ENCODE measurements around the gene PCDH18.

PCDH18 gene

GRCh38 chr4:137531986-137532868 is at the start of gene PCDH18:
PCDH18 (minus strand) TSS chr4:137532494; CDS start chr4:137532088, 406 bp downstream.
- no peaks in the 10 kb centered on the region for H3K27me3 ChIP-seq (ENCODE audit: control insufficient read depth, insufficient read depth, low read length)
- H3K36me3 ChIP-seq (ENCODE audit: control insufficient read depth, insufficient read depth, low read length), result no peaks in the 10 kb centered on the region
- H3K4me3 ChIP-seq (ENCODE audit: low read length), result peak within 1 kb of the TSS; percentile 33
- peak within 1 kb of the TSS; percentile 16 for H3K9ac ChIP-seq (ENCODE audit: low read length)
- H3K9me3 ChIP-seq (ENCODE audit: control insufficient read depth, low read length), result no peaks in the 10 kb centered on the region
- no peaks in the 10 kb centered on the region for H3K4me1 ChIP-seq (ENCODE audit: control insufficient read depth, insufficient read depth, low read length)

GRCh38 chr4:137576446-137576845 is 44.2 kb upstream of the PCDH18 start:
- H3K9ac ChIP-seq (ENCODE audit: low read length), result no peak overlapping the region
- H3K4me1 ChIP-seq (ENCODE audit: control insufficient read depth, insufficient read depth, low read length), result no peaks in the 10 kb centered on the region
- H3K4me3 ChIP-seq (ENCODE audit: low read length), result no peak overlapping the region
- no peaks in the 10 kb centered on the region for H3K27me3 ChIP-seq (ENCODE audit: control insufficient read depth, insufficient read depth, low read length)
- H3K9me3 ChIP-seq (ENCODE audit: control insufficient read depth, low read length), result no peaks in the 10 kb centered on the region
- H3K36me3 ChIP-seq (ENCODE audit: control insufficient read depth, insufficient read depth, low read length), result no peaks in the 10 kb centered on the region

- no peaks in the 10 kb centered on the region for H3K27me3 ChIP-seq (ENCODE audit: control insufficient read depth, insufficient read depth, low read length)
- no peaks in the 10 kb centered on the region for H3K9me3 ChIP-seq (ENCODE audit: control insufficient read depth, low read length)
- no peak overlapping the region for H3K9ac ChIP-seq (ENCODE audit: low read length)
- no peaks in the 10 kb centered on the region for H3K4me1 ChIP-seq (ENCODE audit: control insufficient read depth, insufficient read depth, low read length)
- H3K36me3 ChIP-seq (ENCODE audit: control insufficient read depth, insufficient read depth, low read length), result no peaks in the 10 kb centered on the region
- no peak overlapping the region for H3K4me3 ChIP-seq (ENCODE audit: low read length)
These were observed 40.4 kb upstream of the PCDH18 start for GRCh38 chr4:137572647-137573046.

- no peak overlapping the region for H3K4me3 ChIP-seq (ENCODE audit: low read length)
- no peaks in the 10 kb centered on the region for H3K27me3 ChIP-seq (ENCODE audit: control insufficient read depth, insufficient read depth, low read length)
- H3K9me3 ChIP-seq (ENCODE audit: control insufficient read depth, low read length), result no peaks in the 10 kb centered on the region
- H3K9ac ChIP-seq (ENCODE audit: low read length), result no peak overlapping the region
- H3K36me3 ChIP-seq (ENCODE audit: control insufficient read depth, insufficient read depth, low read length), result no peaks in the 10 kb centered on the region
- H3K4me1 ChIP-seq (ENCODE audit: control insufficient read depth, insufficient read depth, low read length), result no peaks in the 10 kb centered on the region
These were observed 39.9 kb upstream of the PCDH18 start for GRCh38 chr4:137572163-137572562.

GRCh38 chr4:137559801-137560200 is 27.5 kb upstream of the PCDH18 start:
- Histone ChIP-seq H3K4me1 (ENCODE audit: control insufficient read depth, insufficient read depth, low read length) (no peaks in the 10 kb centered on the region), H3K27me3 (ENCODE audit: control insufficient read depth, insufficient read depth, low read length) (no peaks in the 10 kb centered on the region), H3K9me3 (ENCODE audit: control insufficient read depth, low read length) (no peaks in the 10 kb centered on the region), H3K36me3 (ENCODE audit: control insufficient read depth, insufficient read depth, low read length) (no peaks in the 10 kb centered on the region), H3K9ac (ENCODE audit: low read length) (no peak overlapping the region), H3K4me3 (ENCODE audit: low read length) (no peak overlapping the region)

- no peak overlapping the region for H3K4me3 ChIP-seq (ENCODE audit: low read length)
- H3K9me3 ChIP-seq (ENCODE audit: control insufficient read depth, low read length), result no peaks in the 10 kb centered on the region
- H3K9ac ChIP-seq (ENCODE audit: low read length), result no peak overlapping the region
- no peaks in the 10 kb centered on the region for H3K4me1 ChIP-seq (ENCODE audit: control insufficient read depth, insufficient read depth, low read length)
- H3K36me3 ChIP-seq (ENCODE audit: control insufficient read depth, insufficient read depth, low read length), result no peaks in the 10 kb centered on the region
- H3K27me3 ChIP-seq (ENCODE audit: control insufficient read depth, insufficient read depth, low read length), result no peaks in the 10 kb centered on the region
These were observed 26.7 kb upstream of the PCDH18 start for GRCh38 chr4:137558951-137559350.

GRCh38 chr4:137545461-137545861 is 13.2 kb upstream of the PCDH18 start:
- Histone ChIP-seq H3K36me3 (ENCODE audit: control insufficient read depth, insufficient read depth, low read length) (no peaks in the 10 kb centered on the region), H3K9ac (ENCODE audit: low read length) (no peak overlapping the region), H3K27me3 (ENCODE audit: control insufficient read depth, insufficient read depth, low read length) (no peaks in the 10 kb centered on the region), H3K4me3 (ENCODE audit: low read length) (no peak overlapping the region), H3K9me3 (ENCODE audit: control insufficient read depth, low read length) (no peaks in the 10 kb centered on the region), H3K4me1 (ENCODE audit: control insufficient read depth, insufficient read depth, low read length) (no peaks in the 10 kb centered on the region)

- H3K9ac ChIP-seq (ENCODE audit: low read length), result no peak overlapping the region
These were observed 11.4 kb upstream of the PCDH18 start for GRCh38 chr4:137543648-137544047.

GRCh38 chr4:137543198-137543597 is 10.9 kb upstream of the PCDH18 start:
- H3K9me3 ChIP-seq (ENCODE audit: control insufficient read depth, low read length), result no peaks in the 10 kb centered on the region
- no peaks in the 10 kb centered on the region for H3K27me3 ChIP-seq (ENCODE audit: control insufficient read depth, insufficient read depth, low read length)
- H3K9ac ChIP-seq (ENCODE audit: low read length), result no peak overlapping the region
- H3K4me1 ChIP-seq (ENCODE audit: control insufficient read depth, insufficient read depth, low read length), result no peaks in the 10 kb centered on the region
- H3K4me3 ChIP-seq (ENCODE audit: low read length), result no peak overlapping the region
- no peaks in the 10 kb centered on the region for H3K36me3 ChIP-seq (ENCODE audit: control insufficient read depth, insufficient read depth, low read length)

More at GRCh38 chr4:137543648-137544047, 11.4 kb upstream of the PCDH18 start:
- Histone ChIP-seq H3K27me3 (ENCODE audit: control insufficient read depth, insufficient read depth, low read length) (no peaks in the 10 kb centered on the region), H3K9me3 (ENCODE audit: control insufficient read depth, low read length) (no peaks in the 10 kb centered on the region), H3K4me1 (ENCODE audit: control insufficient read depth, insufficient read depth, low read length) (no peaks in the 10 kb centered on the region), H3K4me3 (ENCODE audit: low read length) (no peak overlapping the region), H3K36me3 (ENCODE audit: control insufficient read depth, insufficient read depth, low read length) (no peaks in the 10 kb centered on the region)

- Histone ChIP-seq H3K4me3 (ENCODE audit: low read length) (no peak overlapping the region), H3K9me3 (ENCODE audit: control insufficient read depth, low read length) (no peaks in the 10 kb centered on the region), H3K9ac (ENCODE audit: low read length) (no peak overlapping the region), H3K4me1 (ENCODE audit: control insufficient read depth, insufficient read depth, low read length) (no peaks in the 10 kb centered on the region), H3K36me3 (ENCODE audit: control insufficient read depth, insufficient read depth, low read length) (no peaks in the 10 kb centered on the region), H3K27me3 (ENCODE audit: control insufficient read depth, insufficient read depth, low read length) (no peaks in the 10 kb centered on the region)
These were observed 9.8 kb upstream of the PCDH18 start for GRCh38 chr4:137541876-137542646.

GRCh38 chr4:137541181-137541580 is 8.9 kb upstream of the PCDH18 start:
- Histone ChIP-seq H3K9ac (ENCODE audit: low read length) (no peak overlapping the region), H3K27me3 (ENCODE audit: control insufficient read depth, insufficient read depth, low read length) (no peaks in the 10 kb centered on the region), H3K4me3 (ENCODE audit: low read length) (no peak overlapping the region), H3K36me3 (ENCODE audit: control insufficient read depth, insufficient read depth, low read length) (no peaks in the 10 kb centered on the region), H3K9me3 (ENCODE audit: control insufficient read depth, low read length) (no peaks in the 10 kb centered on the region), H3K4me1 (ENCODE audit: control insufficient read depth, insufficient read depth, low read length) (no peaks in the 10 kb centered on the region)

GRCh38 chr4:137540356-137540755 is 8.1 kb upstream of the PCDH18 start:
- H3K9me3 ChIP-seq (ENCODE audit: control insufficient read depth, low read length), result no peaks in the 10 kb centered on the region
- H3K9ac ChIP-seq (ENCODE audit: low read length), result no peak overlapping the region
- no peaks in the 10 kb centered on the region for H3K27me3 ChIP-seq (ENCODE audit: control insufficient read depth, insufficient read depth, low read length)
- no peaks in the 10 kb centered on the region for H3K4me1 ChIP-seq (ENCODE audit: control insufficient read depth, insufficient read depth, low read length)
- H3K4me3 ChIP-seq (ENCODE audit: low read length), result no peak overlapping the region
- no peaks in the 10 kb centered on the region for H3K36me3 ChIP-seq (ENCODE audit: control insufficient read depth, insufficient read depth, low read length)

All from mucosa of stomach (tissue), 1 donor.